ENCODE data around the gene ACAD11.

DNA sequence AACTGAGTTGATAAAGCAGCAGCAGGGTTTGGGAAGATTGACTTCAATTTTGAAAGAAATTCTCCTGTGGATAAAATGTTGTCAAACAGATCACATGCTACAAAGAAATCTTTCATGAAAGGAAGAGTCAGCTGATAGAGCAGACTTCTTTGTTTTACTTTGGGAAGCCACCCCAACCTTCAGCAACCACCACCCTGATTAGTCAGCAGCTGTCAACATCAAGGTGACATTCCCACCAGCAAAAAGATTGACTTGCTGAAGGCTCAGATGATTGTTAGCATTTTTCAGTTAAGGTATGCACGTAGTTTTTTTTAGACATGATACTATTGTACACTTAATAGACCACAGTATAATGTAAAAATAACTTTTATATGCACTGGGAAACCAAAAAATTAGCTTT, 150.1 kb downstream of the ACAD11 start:
- TF ChIP-seq, protein P1, sequence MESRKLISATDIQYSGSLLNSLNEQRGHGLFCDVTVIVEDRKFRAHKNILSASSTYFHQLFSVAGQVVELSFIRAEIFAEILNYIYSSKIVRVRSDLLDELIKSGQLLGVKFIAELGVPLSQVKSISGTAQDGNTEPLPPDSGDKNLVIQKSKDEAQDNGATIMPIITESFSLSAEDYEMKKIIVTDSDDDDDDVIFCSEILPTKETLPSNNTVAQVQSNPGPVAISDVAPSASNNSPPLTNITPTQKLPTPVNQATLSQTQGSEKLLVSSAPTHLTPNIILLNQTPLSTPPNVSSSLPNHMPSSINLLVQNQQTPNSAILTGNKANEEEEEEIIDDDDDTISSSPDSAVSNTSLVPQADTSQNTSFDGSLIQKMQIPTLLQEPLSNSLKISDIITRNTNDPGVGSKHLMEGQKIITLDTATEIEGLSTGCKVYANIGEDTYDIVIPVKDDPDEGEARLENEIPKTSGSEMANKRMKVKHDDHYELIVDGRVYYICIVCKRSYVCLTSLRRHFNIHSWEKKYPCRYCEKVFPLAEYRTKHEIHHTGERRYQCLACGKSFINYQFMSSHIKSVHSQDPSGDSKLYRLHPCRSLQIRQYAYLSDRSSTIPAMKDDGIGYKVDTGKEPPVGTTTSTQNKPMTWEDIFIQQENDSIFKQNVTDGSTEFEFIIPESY (IDR thresholded peaks at IDR 0.05), result no peak
- TF ChIP-seq, protein P2, sequence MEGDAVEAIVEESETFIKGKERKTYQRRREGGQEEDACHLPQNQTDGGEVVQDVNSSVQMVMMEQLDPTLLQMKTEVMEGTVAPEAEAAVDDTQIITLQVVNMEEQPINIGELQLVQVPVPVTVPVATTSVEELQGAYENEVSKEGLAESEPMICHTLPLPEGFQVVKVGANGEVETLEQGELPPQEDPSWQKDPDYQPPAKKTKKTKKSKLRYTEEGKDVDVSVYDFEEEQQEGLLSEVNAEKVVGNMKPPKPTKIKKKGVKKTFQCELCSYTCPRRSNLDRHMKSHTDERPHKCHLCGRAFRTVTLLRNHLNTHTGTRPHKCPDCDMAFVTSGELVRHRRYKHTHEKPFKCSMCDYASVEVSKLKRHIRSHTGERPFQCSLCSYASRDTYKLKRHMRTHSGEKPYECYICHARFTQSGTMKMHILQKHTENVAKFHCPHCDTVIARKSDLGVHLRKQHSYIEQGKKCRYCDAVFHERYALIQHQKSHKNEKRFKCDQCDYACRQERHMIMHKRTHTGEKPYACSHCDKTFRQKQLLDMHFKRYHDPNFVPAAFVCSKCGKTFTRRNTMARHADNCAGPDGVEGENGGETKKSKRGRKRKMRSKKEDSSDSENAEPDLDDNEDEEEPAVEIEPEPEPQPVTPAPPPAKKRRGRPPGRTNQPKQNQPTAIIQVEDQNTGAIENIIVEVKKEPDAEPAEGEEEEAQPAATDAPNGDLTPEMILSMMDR (IDR thresholded peaks at IDR 0.05; ENCODE audit: low read depth, low read length, missing input control), result no peak
- TF ChIP-seq, protein P3, sequence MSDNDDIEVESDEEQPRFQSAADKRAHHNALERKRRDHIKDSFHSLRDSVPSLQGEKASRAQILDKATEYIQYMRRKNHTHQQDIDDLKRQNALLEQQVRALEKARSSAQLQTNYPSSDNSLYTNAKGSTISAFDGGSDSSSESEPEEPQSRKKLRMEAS (IDR thresholded peaks at IDR 0.05), result no peak
- TF ChIP-seq, protein P4, sequence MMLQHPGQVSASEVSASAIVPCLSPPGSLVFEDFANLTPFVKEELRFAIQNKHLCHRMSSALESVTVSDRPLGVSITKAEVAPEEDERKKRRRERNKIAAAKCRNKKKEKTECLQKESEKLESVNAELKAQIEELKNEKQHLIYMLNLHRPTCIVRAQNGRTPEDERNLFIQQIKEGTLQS (IDR thresholded peaks at IDR 0.05), result no peak
- TF ChIP-seq, protein P5, sequence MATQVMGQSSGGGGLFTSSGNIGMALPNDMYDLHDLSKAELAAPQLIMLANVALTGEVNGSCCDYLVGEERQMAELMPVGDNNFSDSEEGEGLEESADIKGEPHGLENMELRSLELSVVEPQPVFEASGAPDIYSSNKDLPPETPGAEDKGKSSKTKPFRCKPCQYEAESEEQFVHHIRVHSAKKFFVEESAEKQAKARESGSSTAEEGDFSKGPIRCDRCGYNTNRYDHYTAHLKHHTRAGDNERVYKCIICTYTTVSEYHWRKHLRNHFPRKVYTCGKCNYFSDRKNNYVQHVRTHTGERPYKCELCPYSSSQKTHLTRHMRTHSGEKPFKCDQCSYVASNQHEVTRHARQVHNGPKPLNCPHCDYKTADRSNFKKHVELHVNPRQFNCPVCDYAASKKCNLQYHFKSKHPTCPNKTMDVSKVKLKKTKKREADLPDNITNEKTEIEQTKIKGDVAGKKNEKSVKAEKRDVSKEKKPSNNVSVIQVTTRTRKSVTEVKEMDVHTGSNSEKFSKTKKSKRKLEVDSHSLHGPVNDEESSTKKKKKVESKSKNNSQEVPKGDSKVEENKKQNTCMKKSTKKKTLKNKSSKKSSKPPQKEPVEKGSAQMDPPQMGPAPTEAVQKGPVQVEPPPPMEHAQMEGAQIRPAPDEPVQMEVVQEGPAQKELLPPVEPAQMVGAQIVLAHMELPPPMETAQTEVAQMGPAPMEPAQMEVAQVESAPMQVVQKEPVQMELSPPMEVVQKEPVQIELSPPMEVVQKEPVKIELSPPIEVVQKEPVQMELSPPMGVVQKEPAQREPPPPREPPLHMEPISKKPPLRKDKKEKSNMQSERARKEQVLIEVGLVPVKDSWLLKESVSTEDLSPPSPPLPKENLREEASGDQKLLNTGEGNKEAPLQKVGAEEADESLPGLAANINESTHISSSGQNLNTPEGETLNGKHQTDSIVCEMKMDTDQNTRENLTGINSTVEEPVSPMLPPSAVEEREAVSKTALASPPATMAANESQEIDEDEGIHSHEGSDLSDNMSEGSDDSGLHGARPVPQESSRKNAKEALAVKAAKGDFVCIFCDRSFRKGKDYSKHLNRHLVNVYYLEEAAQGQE (IDR thresholded peaks at IDR 0.05), result no peak
- TF ChIP-seq GABPA (IDR thresholded peaks at IDR 0.05 in 1 of 2, conservative IDR thresholded peaks at IDR 0.05 in 1 of 2) (no peak), SP1 (IDR thresholded peaks at IDR 0.05) (no peak), RAD21 (IDR thresholded peaks at IDR 0.05) (no peak), TAF1 (conservative IDR thresholded peaks at IDR 0.05) (no peak), YY1 (IDR thresholded peaks at IDR 0.05) (no peak), EGR1 (IDR thresholded peaks at IDR 0.05; ENCODE audit: low read depth in 2 of 2) (no peak)

Measured in liver (tissue), 3 donors.